Tibial artery (tissue), 4 donors: Measurements from ENCODE around the gene SPSB2.
"Not testable (repeated sequence)": the region's sequence is repeated elsewhere in the genome, so short reads cannot be mapped to it uniquely, and the experiment has no call there.

Experiments
- DNase-seq, 2 donors: peaks; one replicate each; pipeline ENCODE4 v3.0.0-alpha.2; 2019
- H3K27ac ChIP-seq, 2 donors: fragments of 200-600 bp; sonication (generic) in 1 of 2; 1 replicate in 1 of 2; 2 replicates in 1 of 2; pipeline ENCODE4 v1.5.1; 2018 to 2019; ENCODE audit warnings: mild to moderate bottlenecking in 1 of 2
- H3K27me3 ChIP-seq, 2 donors: fragments of 200-600 bp; sonication (generic) in 1 of 2; one replicate each; pipeline versions ENCODE4 v1.5.1 to v1.6.0; 2016 to 2019
- H3K36me3 ChIP-seq, 3 donors: fragments of 200-600 bp; sonication (generic) in 2 of 3; one replicate each; pipeline ENCODE4 v1.5.1; 2016 to 2019; ENCODE audit warnings: mild to moderate bottlenecking in 2 of 3
- H3K4me1 ChIP-seq, 4 donors: fragments of 200-600 bp; sonication (generic) in 2 of 4; 1 replicate in 3 of 4; 2 replicates in 1 of 4; pipeline ENCODE4 v1.5.1; 2016 to 2019
- H3K4me3 ChIP-seq, 2 donors: fragments of 200-600 bp; sonication (generic) in 1 of 2; 1 replicate in 1 of 2; 2 replicates in 1 of 2; pipeline ENCODE4 v1.5.1; 2018 to 2019; ENCODE audit warnings: mild to moderate bottlenecking in 2 of 2
- H3K9me3 ChIP-seq, 3 donors: fragments of 200-600 bp; sonication (generic) in 1 of 3; one replicate each; pipeline ENCODE4 v1.5.1; 2016 to 2019
- CTCF ChIP-seq, 2 experiments: fragments of 200-600 bp in 1 of 2; fragments of 450-650 bp in 1 of 2; IDR thresholded peaks; one replicate each; pipeline ENCODE4 v1.5.1; 2017 to 2019; ENCODE audit warnings: antibody characterized with exemption in 2 of 2, mild to moderate bottlenecking in 1 of 2, moderate library complexity in 1 of 2
- intact Hi-C: fragments of 100-400 bp; cut with DNase I; formaldehyde crosslinking; loops from one replicate; pipeline ENCODE4 v1.15.0; 2023; ENCODE audit warnings: low total_unique reads

Gene SPSB2

GRCh38 chr12:6894321-6894720 lies 21.2 kb upstream of the SPSB2 start:
- Histone ChIP-seq H3K36me3 (no peaks in the 10 kb centered on the region), H3K27ac (no peak overlapping the region), H3K4me3 (no peak overlapping the region), H3K27me3 (peaks cover 0 to 3% of the 10 kb centered on the region in 2 donors), H3K9me3 (no peaks in the 10 kb centered on the region), H3K4me1 (peaks cover 0 to 15% (median 5%) of the 10 kb centered on the region in 4 donors)
- intact Hi-C loops: no loop called here
- DNase-seq: no peak
- no peak for TF ChIP-seq CTCF (IDR thresholded peaks at IDR 0.05)

DNA sequence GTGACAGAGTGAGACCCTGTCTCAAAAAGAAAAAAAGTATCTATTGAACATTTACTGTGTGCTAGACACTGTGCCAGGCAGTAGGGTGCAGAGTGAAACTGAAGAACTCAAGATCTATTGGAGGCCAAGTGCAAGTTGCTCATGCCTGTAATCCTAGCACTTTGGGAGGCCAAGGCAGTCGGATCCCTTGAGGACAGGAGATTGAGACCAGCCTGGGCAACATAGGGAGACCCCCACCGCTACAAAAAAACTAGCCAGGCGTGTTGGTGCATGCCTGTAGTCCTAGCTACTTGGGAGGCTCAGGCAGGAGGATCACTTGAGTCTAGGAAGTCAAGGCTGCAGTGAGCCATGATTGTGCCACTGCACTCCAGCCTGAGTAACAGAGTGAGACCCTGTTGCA lies 19.6 kb upstream of the SPSB2 start:
- intact Hi-C loops: not testable (repeated sequence)

GRCh38 chr12:6891646-6892001 lies 18.5 kb upstream of the SPSB2 start:
- Histone ChIP-seq H3K27ac (peak overlapping the region; percentile 80 to 93), H3K27me3 (peaks cover 0 to 3% of the 10 kb centered on the region in 2 donors), H3K9me3 (no peaks in the 10 kb centered on the region), H3K4me3 (peak overlapping the region; percentile 53 to 58), H3K36me3 (no peaks in the 10 kb centered on the region), H3K4me1 (peaks cover 0 to 15% (median 5%) of the 10 kb centered on the region in 4 donors)
- DNase-seq: no peak
- intact Hi-C loops: no loop called here
- TF ChIP-seq CTCF (IDR thresholded peaks at IDR 0.05): no peak

More for the DNA sequence above, 19.6 kb upstream of the SPSB2 start:
- not testable (repeated sequence) for H3K27me3 ChIP-seq, H3K9me3 ChIP-seq, DNase-seq, H3K27ac ChIP-seq, H3K36me3 ChIP-seq, H3K4me3 ChIP-seq
- peaks cover 0 to 15% (median 5%) of the 10 kb centered on the region in 4 donors for H3K4me1 ChIP-seq

- intact Hi-C loops: no loop called here
- TF ChIP-seq CTCF (IDR thresholded peaks at IDR 0.05): peak; percentile 89 to 92
- Histone ChIP-seq H3K27me3 (peaks cover 0 to 3% of the 10 kb centered on the region in 2 donors), H3K4me3 (peak overlapping the region; percentile 53 to 58), H3K4me1 (peaks cover 0 to 15% (median 5%) of the 10 kb centered on the region in 4 donors), H3K9me3 (no peaks in the 10 kb centered on the region), H3K36me3 (no peaks in the 10 kb centered on the region), H3K27ac (peak overlapping the region; percentile 80 to 93)
- peak; percentile 94 to 99 for DNase-seq
Observed at GRCh38 chr12:6890789-6891645, 17.9 kb upstream of the SPSB2 start.

- DNase-seq, H3K27me3 ChIP-seq, H3K4me3 ChIP-seq, H3K36me3 ChIP-seq, intact Hi-C loops, H3K9me3 ChIP-seq: not testable (repeated sequence)
- peaks cover 0 to 15% (median 5%) of the 10 kb centered on the region in 4 donors for H3K4me1 ChIP-seq
- H3K27ac ChIP-seq: peak overlapping the region; percentile 80 to 93
Observed at GRCh38 chr12:6889775-6890573, 16.9 kb upstream of the SPSB2 start.

DNA sequence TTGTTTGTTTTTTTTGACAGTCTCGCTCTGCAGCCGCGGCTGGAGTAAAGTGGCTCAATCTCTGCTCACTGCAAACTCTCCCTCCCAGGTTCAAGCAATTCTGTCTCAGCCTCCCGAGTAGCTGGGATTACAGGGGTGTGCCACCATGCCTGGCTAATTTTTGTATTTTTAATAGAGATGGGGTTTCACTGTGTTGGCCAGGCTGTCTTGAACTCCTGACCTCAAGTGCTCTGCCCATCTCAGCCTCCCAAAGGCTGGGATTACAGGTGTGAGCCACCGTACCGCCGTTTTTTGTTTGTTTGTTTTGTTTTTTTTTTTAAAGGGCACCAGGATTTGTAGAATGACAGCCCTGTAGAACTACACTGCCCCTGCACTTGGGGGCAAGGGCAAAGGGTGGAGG lies 15.7 kb upstream of the SPSB2 start:
- intact Hi-C loops, H3K27me3 ChIP-seq, DNase-seq, H3K9me3 ChIP-seq, H3K27ac ChIP-seq, H3K4me3 ChIP-seq: not testable (repeated sequence)
- Histone ChIP-seq H3K36me3 (peaks cover 6 to 20% (median 11%) of the 10 kb centered on the region in 3 donors), H3K4me1 (peaks cover 0 to 15% (median 5%) of the 10 kb centered on the region in 4 donors)

DNA sequence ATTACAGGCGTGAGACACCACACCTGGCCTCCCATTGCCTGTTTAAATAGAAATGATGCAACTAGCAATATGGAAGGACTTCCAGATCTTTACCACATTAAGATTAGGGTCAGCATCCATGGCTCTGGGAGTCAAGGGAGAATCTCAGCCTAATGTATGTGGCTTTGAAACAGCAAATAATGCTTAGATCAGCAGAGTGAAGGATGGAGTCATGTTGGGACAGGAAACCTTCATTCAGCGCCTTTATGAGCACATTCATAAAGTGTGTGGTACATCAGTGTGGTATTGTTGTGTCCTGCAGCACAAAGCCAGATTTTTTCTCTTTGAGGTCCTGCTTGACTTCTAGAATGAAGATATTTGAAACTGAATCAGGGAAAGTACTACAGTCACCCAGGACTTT lies 15.3 kb upstream of the SPSB2 start:
- no peak overlapping the region for H3K4me3 ChIP-seq
- TF ChIP-seq CTCF (IDR thresholded peaks at IDR 0.05): no peak
- peaks cover 0 to 15% (median 5%) of the 10 kb centered on the region in 4 donors for H3K4me1 ChIP-seq
- peaks cover 0 to 3% of the 10 kb centered on the region in 2 donors for H3K27me3 ChIP-seq
- peaks cover 8 to 25% (median 14%) of the 10 kb centered on the region in 3 donors for H3K36me3 ChIP-seq
- intact Hi-C loops: no loop called here
- H3K27ac ChIP-seq: no peak overlapping the region
- no peak for DNase-seq
- no peaks in the 10 kb centered on the region for H3K9me3 ChIP-seq
